GM12873 (cell line): ENCODE results near the gene DSCAML1.

Source experiments
- CTCF ChIP-seq: IDR thresholded peaks from 2 replicates; pipeline ENCODE4 v1.5.1; 2012; ENCODE audit warnings: low read depth, mild to moderate bottlenecking, moderate library complexity, low read length, control low read depth; ENCODE audit not compliant: insufficient read depth; ENCODE audit errors: missing control alignments

Gene DSCAML1

GRCh38 chr11:117476531-117477142 lies 320.4 kb downstream of the DSCAML1 start:
- no peak for TF ChIP-seq CTCF

GRCh38 chr11:117475716-117476530 lies 321.1 kb downstream of the DSCAML1 start:
- no peak for TF ChIP-seq CTCF

GRCh38 chr11:117473481-117474091 lies 323.4 kb downstream of the DSCAML1 start:
- no peak for TF ChIP-seq CTCF

- TF ChIP-seq CTCF, result no peak
These were observed 325.2 kb downstream of the DSCAML1 start for GRCh38 chr11:117471776-117472175.

DNA sequence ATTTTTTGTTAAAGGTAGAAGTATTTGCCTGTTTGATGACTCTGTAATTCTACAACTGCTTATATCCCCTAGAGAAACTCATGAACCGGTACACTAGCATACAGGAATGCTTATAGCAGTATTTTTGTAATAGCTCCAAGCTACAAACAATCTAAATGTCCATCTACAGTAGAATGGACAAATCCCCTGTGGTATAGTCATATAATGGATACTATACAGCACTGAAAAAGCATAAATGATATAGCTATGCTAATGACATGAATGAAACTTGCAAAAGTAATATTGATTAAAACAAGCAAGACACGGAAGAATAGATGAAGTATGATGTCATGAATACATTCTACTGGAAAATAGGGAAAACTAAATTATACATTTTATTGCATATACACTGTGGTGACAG lies 326.4 kb downstream of the DSCAML1 start:
- no peak for TF ChIP-seq CTCF

DNA sequence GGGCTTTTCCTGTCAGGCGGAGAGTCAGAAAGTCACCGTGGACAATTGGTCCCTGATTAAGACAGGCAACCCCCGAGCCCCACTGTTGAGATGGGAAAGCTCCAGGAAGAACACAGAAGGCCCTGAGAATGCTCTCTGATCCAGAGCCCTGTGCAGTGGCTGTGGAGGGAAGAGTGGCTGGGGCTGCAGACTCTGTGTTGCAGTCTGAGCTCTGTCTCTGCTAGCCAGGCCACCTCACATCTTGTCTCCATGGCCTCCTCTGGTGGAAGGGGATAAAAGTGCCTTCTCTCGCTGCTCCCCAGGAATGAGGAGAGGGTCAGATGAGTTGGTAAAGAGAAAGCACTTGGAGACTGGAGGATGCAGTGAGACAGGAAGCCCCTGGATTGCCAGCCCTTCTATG lies 328.1 kb downstream of the DSCAML1 start:
- peak; percentile 18 for TF ChIP-seq CTCF

GRCh38 chr11:117467770-117468169 lies 329.2 kb downstream of the DSCAML1 start:
- no peak for TF ChIP-seq CTCF
